Thyroid gland (tissue), 4 donors: Measurements from ENCODE around the gene BMP3.

Source experiments
- CTCF ChIP-seq, 6 experiments: fragments of 200-600 bp in 3 of 6; fragments of 450-650 bp in 3 of 6; sonication (generic) in 3 of 6; IDR thresholded peaks; one replicate each; pipeline ENCODE4 v1.5.1; 2016 to 2019; ENCODE audit warnings: antibody characterized with exemption in 6 of 6, mild to moderate bottlenecking in 2 of 6, inconsistent platforms in 1 of 6, moderate library complexity in 1 of 6
- POLR2A ChIP-seq, 2 donors: fragments of 450-650 bp; IDR thresholded peaks; one replicate each; pipeline ENCODE4 v1.6.1; 2017; ENCODE audit warnings: antibody characterized with exemption in 2 of 2, mild to moderate bottlenecking in 2 of 2, moderate library complexity in 1 of 2

- TF ChIP-seq CTCF (IDR thresholded peaks at IDR 0.05) (no peak), POLR2A (IDR thresholded peaks at IDR 0.05) (no peak)
Measured at GRCh38 chr4:81060587-81061343, 30.3 kb downstream of the BMP3 start.
